ENCODE measurements around the gene HMGXB4. TPM values are rescaled to one million over a fixed set of nuclear protein-coding genes. Genes with fewer than 3 reads are reported as not detected.

Gene HMGXB4
- total RNA-seq, 2 donors from 2014 or later = 18.6 to 23.9 TPM

DNA sequence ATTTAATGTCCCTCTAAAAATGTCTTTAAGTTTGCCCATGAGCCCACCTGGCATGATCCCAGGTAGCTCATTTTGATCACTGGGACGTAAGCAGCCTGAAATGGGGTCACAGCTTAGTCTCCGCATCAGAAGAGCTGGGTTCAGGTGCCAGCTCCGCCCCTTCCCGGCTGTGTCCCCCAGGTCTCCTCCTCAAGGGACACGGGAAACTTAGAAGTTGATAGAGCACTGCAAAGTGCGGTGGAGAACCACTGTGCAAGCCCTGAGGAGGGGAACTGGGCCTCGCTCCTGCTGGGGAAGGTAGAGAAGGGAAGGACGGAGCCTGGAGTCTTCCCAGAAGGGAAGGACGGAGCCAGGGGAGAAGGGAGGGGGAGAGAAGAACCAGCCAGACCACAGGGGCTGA is 50.1 kb downstream of the HMGXB4 start:
- no peak overlapping the region for H3K27ac ChIP-seq

GRCh38 chr22:35307892-35308291 is 50.6 kb downstream of the HMGXB4 start:
- intact Hi-C loops (cut with DNase I) = no loop called here
- Histone ChIP-seq H3K4me1 (peaks cover 21% of the 10 kb centered on the region), H3K27me3 (no peaks in the 10 kb centered on the region), H3K4me3 (no peak overlapping the region), H3K27ac (no peak overlapping the region), H3K9ac (ENCODE audit: low read depth in 2 of 2, low read length in 2 of 2) (no peak overlapping the region), H3K36me3 (no peaks in the 10 kb centered on the region), H3K9me3 (no peaks in the 10 kb centered on the region)
- TF ChIP-seq CTCF (IDR thresholded peaks at IDR 0.05) = no peak
- no peak for DNase-seq

More for the DNA sequence above, 50.1 kb downstream of the HMGXB4 start:
- H3K9me3 ChIP-seq = no peaks in the 10 kb centered on the region
- no peak overlapping the region for H3K4me3 ChIP-seq
- DNase-seq = no peak
- no peaks in the 10 kb centered on the region for H3K27me3 ChIP-seq
- intact Hi-C loops (cut with DNase I) = no loop called here
- H3K9ac ChIP-seq (ENCODE audit: low read depth in 2 of 2, low read length in 2 of 2) = no peak overlapping the region
- no peak for TF ChIP-seq CTCF (IDR thresholded peaks at IDR 0.05)
- H3K4me1 ChIP-seq = peaks cover 19% of the 10 kb centered on the region
- H3K36me3 ChIP-seq = no peaks in the 10 kb centered on the region

DNA sequence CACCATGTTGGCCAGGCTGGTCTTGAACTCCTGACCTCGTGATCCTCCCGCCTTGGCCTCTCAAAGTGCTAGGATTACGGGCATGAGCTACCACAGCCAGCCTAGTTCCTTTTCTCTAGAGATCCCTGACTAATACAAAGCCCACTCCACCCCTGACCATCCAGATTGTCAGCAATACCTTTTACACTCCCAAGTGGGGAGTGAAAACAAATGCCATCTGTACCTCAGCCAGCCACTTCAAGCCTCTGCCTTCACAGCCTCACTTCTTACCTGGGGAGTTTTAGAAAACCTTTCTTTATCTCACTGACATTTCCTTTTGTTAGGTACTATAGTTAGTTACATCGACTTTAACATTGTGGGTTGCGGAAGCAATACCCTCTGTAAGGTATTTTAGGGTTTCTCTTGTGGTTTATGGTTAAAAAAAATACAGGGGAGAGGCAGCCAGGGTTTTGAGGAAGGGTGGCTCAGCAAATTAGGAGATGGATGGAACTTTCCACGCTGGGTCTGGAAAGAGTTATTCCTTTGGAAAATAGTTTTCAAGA is 51.3 kb downstream of the HMGXB4 start:
- no peak for TF ChIP-seq CTCF (IDR thresholded peaks at IDR 0.05)
- intact Hi-C loops (cut with DNase I) = no loop called here
- Histone ChIP-seq H3K4me3 (no peak overlapping the region), H3K27me3 (no peaks in the 10 kb centered on the region), H3K9me3 (no peaks in the 10 kb centered on the region), H3K9ac (ENCODE audit: low read depth in 2 of 2, low read length in 2 of 2) (no peak overlapping the region), H3K4me1 (peaks cover 26% of the 10 kb centered on the region), H3K36me3 (no peaks in the 10 kb centered on the region), H3K27ac (no peak overlapping the region)
- no peak for DNase-seq

DNA sequence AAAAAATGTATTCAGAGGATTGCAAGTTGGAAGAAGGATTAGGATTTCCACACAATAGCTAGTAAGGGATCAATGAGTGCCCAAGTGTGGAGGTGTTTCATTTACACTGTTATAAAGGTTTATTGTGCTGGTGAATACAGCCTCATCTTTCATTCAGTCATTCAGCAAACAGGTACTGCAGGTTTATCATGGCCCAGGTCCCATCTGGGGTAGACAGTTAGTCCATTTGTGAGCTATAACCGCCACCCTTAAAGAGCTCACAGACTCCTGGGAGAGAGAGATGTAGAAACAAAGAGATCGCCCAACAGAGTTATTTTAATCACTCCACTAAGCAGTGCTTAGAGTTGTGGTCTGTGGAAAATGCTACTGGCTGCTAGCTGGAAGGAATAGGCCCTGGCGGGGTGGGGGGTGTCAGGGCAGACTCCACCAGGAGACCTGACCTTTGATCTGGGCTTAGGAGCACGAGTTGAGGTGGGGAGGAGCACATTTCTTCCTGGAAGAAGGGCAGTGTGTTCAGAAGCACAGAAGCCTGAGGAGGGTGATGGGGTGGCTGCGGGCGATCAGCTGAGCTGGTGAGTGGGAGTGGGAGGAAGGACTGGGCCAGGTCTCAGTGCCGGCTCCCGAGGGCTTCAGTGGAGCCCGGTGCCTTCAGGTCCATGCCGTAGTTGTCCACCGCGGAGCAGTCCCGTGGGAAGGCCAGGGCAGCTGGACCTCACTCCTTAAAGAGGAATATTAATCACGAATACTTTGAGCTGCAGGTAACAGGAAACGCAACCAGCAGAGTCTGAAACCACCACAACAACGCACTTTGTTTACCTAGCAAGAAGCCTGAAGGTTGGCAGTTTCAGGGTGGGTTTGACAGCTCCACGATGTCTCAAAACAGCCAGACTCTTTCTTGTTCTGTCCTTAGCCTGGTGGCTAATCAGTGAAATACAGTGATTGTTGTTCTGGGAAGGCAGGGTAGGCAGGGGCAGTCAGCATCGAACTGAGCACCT is 53.6 kb downstream of the HMGXB4 start:
- H3K36me3 ChIP-seq = no peaks in the 10 kb centered on the region
- H3K9ac ChIP-seq (ENCODE audit: low read depth in 2 of 2, low read length in 2 of 2) = peak overlapping the region; percentile 38 to 43
- H3K27me3 ChIP-seq = no peaks in the 10 kb centered on the region
- intact Hi-C loops (cut with DNase I) = no loop called here
- H3K4me3 ChIP-seq = no peak overlapping the region
- peaks cover 39% of the 10 kb centered on the region for H3K4me1 ChIP-seq
- DNase-seq = peak; percentile 80
- TF ChIP-seq CTCF (IDR thresholded peaks at IDR 0.05) = no peak
- H3K27ac ChIP-seq = peak overlapping the region; percentile 49
- H3K9me3 ChIP-seq = no peaks in the 10 kb centered on the region

DNA sequence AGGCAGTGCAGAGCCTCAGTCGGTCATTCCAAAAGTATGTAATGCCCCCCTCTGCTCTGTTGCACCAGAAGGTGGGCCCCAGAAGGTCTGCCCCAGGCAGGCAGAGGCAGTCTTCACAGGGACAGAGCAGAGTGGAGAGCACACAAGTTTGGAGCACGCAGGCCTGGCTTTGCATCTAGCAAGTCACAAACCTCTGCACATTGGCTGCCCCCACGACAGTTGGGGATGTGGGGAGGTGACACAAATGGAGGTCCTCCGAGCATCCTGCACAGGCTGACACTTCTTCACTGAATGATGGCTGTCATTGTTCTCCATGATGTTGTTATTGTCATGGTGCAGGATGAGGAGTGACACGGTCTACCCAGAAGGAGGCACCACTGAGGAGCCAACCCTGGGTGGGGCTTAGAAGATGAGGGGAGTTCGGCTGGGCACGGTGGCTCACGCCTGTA is 54.3 kb downstream of the HMGXB4 start:
- intact Hi-C loops (cut with DNase I) = no loop called here
- H3K9me3 ChIP-seq = no peaks in the 10 kb centered on the region
- no peak overlapping the region for H3K4me3 ChIP-seq
- peak overlapping the region; percentile 14 to 43 for H3K9ac ChIP-seq (ENCODE audit: low read depth in 2 of 2, low read length in 2 of 2)
- H3K27ac ChIP-seq = peak overlapping the region; percentile 49
- DNase-seq = peak; percentile 26
- peaks cover 39% of the 10 kb centered on the region for H3K4me1 ChIP-seq
- no peak for TF ChIP-seq CTCF (IDR thresholded peaks at IDR 0.05)
- no peaks in the 10 kb centered on the region for H3K36me3 ChIP-seq
- no peaks in the 10 kb centered on the region for H3K27me3 ChIP-seq

Data from colonic mucosa (tissue), 4 donors.